Measurements from ENCODE around the gene TMEM203. TPM values are rescaled to one million over a fixed set of nuclear protein-coding genes. Genes with fewer than 3 reads are reported as not detected.

Gene TMEM203
- total and polyA plus RNA-seq, 2 of the 13 experiments (the other 11 are each of a cell fraction or from before 2014, with no cell fraction given): 23.4 to 36.7 TPM

DNA sequence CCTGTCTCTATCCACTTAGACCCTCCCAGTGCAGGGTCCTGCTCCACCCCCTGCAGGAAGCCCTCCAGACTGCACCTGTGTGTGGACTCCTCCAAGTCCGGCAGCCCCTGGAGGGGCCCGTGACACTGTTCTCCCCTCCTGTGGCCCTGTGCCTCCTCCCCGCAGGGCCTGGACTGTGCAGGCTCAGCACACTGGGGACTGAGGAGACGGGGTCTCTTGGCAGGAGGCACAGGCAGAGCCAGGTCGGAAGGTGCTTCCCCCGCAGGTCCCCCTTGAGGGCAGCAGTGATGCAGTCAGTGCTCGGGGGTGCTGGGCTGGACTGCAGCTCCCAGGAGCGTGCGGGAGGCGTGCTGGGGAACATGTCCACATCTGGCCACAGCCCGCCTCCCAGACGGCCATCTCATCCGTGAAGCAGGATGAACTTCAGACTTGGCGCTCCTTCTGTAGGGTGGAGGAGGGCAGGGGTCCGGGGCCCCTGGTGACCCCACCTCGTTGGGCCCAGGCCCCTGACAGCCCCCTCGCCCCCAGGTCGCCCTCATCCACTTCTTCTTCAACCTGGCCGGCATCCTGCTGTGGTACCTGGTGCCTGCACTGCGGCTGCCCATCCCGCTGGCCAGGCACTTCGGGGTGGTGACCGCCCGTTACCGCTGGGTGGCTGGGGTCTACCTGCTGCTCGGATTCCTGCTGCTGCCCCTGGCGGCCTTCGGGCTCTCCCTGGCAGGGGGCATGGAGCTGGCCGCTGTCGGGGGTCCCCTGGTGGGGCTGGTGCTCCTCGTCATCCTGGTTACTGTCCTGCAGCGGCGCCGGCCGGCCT lies 30.2 kb upstream of the TMEM203 start (continued):
- TF ChIP-seq KDM2A (CRISPR knock-in tag; IDR thresholded peaks at IDR 0.05; ENCODE audit: borderline replicate concordance, low read depth) (peak; percentile 68), RXRB (CRISPR knock-in tag; IDR thresholded peaks at IDR 0.05; ENCODE audit: borderline replicate concordance) (peak; percentile 30; the same call in 1 of the 2 replicates), TCF7 (IDR thresholded peaks at IDR 0.05; ENCODE audit: low read depth) (no peak), YEATS4 (CRISPR knock-in tag; IDR thresholded peaks at IDR 0.05; ENCODE audit: borderline replicate concordance) (no peak), ZNF672 (CRISPR knock-in tag; IDR thresholded peaks at IDR 0.05) (no peak), PRDM15 (CRISPR knock-in tag; IDR thresholded peaks at IDR 0.05) (no peak), ESRRA (CRISPR knock-in tag; IDR thresholded peaks at IDR 0.05; ENCODE audit: low read depth) (no peak), ZNF296 (CRISPR knock-in tag; conservative IDR thresholded peaks at IDR 0.05) (peak; percentile 68; the same call in 1 of the 2 replicates), MAZ (IDR thresholded peaks at IDR 0.05; ENCODE audit: borderline replicate concordance, low read depth, low read length) (no peak), MAZ (CRISPR knock-in tag; IDR thresholded peaks at IDR 0.05; ENCODE audit: low read depth) (peak; percentile 64), PHF8 (CRISPR knock-in tag; IDR thresholded peaks at IDR 0.05) (no peak), NCOA2 (CRISPR knock-in tag; IDR thresholded peaks at IDR 0.05) (no peak), ZNF766 (CRISPR knock-in tag; IDR thresholded peaks at IDR 0.05; ENCODE audit: borderline replicate concordance) (no peak), MATR3 (CRISPR knock-in tag; IDR thresholded peaks at IDR 0.05) (no peak), NCOR1 (IDR thresholded peaks at IDR 0.05; ENCODE audit: borderline replicate concordance, low read length) (no peak)
- TF ChIP-seq, protein P1, sequence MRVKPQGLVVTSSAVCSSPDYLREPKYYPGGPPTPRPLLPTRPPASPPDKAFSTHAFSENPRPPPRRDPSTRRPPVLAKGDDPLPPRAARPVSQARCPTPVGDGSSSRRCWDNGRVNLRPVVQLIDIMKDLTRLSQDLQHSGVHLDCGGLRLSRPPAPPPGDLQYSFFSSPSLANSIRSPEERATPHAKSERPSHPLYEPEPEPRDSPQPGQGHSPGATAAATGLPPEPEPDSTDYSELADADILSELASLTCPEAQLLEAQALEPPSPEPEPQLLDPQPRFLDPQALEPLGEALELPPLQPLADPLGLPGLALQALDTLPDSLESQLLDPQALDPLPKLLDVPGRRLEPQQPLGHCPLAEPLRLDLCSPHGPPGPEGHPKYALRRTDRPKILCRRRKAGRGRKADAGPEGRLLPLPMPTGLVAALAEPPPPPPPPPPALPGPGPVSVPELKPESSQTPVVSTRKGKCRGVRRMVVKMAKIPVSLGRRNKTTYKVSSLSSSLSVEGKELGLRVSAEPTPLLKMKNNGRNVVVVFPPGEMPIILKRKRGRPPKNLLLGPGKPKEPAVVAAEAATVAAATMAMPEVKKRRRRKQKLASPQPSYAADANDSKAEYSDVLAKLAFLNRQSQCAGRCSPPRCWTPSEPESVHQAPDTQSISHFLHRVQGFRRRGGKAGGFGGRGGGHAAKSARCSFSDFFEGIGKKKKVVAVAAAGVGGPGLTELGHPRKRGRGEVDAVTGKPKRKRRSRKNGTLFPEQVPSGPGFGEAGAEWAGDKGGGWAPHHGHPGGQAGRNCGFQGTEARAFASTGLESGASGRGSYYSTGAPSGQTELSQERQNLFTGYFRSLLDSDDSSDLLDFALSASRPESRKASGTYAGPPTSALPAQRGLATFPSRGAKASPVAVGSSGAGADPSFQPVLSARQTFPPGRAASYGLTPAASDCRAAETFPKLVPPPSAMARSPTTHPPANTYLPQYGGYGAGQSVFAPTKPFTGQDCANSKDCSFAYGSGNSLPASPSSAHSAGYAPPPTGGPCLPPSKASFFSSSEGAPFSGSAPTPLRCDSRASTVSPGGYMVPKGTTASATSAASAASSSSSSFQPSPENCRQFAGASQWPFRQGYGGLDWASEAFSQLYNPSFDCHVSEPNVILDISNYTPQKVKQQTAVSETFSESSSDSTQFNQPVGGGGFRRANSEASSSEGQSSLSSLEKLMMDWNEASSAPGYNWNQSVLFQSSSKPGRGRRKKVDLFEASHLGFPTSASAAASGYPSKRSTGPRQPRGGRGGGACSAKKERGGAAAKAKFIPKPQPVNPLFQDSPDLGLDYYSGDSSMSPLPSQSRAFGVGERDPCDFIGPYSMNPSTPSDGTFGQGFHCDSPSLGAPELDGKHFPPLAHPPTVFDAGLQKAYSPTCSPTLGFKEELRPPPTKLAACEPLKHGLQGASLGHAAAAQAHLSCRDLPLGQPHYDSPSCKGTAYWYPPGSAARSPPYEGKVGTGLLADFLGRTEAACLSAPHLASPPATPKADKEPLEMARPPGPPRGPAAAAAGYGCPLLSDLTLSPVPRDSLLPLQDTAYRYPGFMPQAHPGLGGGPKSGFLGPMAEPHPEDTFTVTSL (CRISPR knock-in tag; IDR thresholded peaks at IDR 0.05; ENCODE audit: borderline replicate concordance): no peak; the same call in 1 of the 2 replicates
- TF ChIP-seq, protein P2, sequence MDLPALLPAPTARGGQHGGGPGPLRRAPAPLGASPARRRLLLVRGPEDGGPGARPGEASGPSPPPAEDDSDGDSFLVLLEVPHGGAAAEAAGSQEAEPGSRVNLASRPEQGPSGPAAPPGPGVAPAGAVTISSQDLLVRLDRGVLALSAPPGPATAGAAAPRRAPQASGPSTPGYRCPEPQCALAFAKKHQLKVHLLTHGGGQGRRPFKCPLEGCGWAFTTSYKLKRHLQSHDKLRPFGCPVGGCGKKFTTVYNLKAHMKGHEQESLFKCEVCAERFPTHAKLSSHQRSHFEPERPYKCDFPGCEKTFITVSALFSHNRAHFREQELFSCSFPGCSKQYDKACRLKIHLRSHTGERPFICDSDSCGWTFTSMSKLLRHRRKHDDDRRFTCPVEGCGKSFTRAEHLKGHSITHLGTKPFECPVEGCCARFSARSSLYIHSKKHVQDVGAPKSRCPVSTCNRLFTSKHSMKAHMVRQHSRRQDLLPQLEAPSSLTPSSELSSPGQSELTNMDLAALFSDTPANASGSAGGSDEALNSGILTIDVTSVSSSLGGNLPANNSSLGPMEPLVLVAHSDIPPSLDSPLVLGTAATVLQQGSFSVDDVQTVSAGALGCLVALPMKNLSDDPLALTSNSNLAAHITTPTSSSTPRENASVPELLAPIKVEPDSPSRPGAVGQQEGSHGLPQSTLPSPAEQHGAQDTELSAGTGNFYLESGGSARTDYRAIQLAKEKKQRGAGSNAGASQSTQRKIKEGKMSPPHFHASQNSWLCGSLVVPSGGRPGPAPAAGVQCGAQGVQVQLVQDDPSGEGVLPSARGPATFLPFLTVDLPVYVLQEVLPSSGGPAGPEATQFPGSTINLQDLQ (CRISPR knock-in tag; IDR thresholded peaks at IDR 0.05): no peak
